Effector memory CD4-positive, alpha-beta T cell (primary cell): ENCODE measurements around the gene TRDN.
"Not testable (repeated sequence)": the region's sequence is repeated elsewhere in the genome, so short reads cannot be mapped to it uniquely, and the experiment has no call there.

Experiments
- DNase-seq, 3 donors: peaks; one replicate each; pipeline ENCODE4 v3.0.0-alpha.2; 2020
- H3K27ac ChIP-seq: 2 replicates; pipeline ENCODE4 v1.7.0; 2013; ENCODE audit warnings: mild to moderate bottlenecking, low read length, moderate library complexity; ENCODE audit not compliant: insufficient read depth, poor library complexity, severe bottlenecking
- H3K27me3 ChIP-seq: replicated peaks from 2 replicates; pipeline ENCODE4 v1.7.0; 2013; ENCODE audit warnings: mild to moderate bottlenecking, low read length; ENCODE audit not compliant: insufficient read depth, control insufficient read depth, poor library complexity, severe bottlenecking
- H3K36me3 ChIP-seq: 2 replicates; pipeline ENCODE4 v1.7.0; 2013; ENCODE audit warnings: mild to moderate bottlenecking, low read length, moderate library complexity; ENCODE audit not compliant: control insufficient read depth, insufficient read depth
- H3K4me1 ChIP-seq: 2 replicates; pipeline ENCODE4 v1.7.0; 2013; ENCODE audit warnings: low read length, mild to moderate bottlenecking; ENCODE audit not compliant: control insufficient read depth, insufficient read depth, poor library complexity, severe bottlenecking
- H3K4me3 ChIP-seq: 2 replicates; pipeline ENCODE4 v1.7.0; 2013; ENCODE audit warnings: low read length, low read depth, mild to moderate bottlenecking; ENCODE audit not compliant: insufficient read depth, poor library complexity, severe bottlenecking
- H3K9me3 ChIP-seq: 2 replicates; pipeline ENCODE4 v1.7.0; 2013; ENCODE audit warnings: mild to moderate bottlenecking, low read length, moderate library complexity; ENCODE audit not compliant: control insufficient read depth

TRDN gene

GRCh38 chr6:123575188-123575587 is 61.6 kb downstream of the TRDN start:
- H3K27ac ChIP-seq: no peak overlapping the region
- DNase-seq: no peak
- H3K36me3 ChIP-seq: no peaks in the 10 kb centered on the region
- no peak overlapping the region for H3K4me3 ChIP-seq
- no peaks in the 10 kb centered on the region for H3K27me3 ChIP-seq
- H3K9me3 ChIP-seq: no peaks in the 10 kb centered on the region
- H3K4me1 ChIP-seq: no peaks in the 10 kb centered on the region

GRCh38 chr6:123570813-123571684 is 65.7 kb downstream of the TRDN start:
- no peak for DNase-seq
- H3K27me3 ChIP-seq: no peaks in the 10 kb centered on the region
- no peaks in the 10 kb centered on the region for H3K36me3 ChIP-seq
- no peaks in the 10 kb centered on the region for H3K9me3 ChIP-seq
- no peak overlapping the region for H3K4me3 ChIP-seq
- no peak overlapping the region for H3K27ac ChIP-seq
- H3K4me1 ChIP-seq: no peaks in the 10 kb centered on the region

- no peak overlapping the region for H3K27ac ChIP-seq
- no peaks in the 10 kb centered on the region for H3K27me3 ChIP-seq
- H3K36me3 ChIP-seq: no peaks in the 10 kb centered on the region
- no peak overlapping the region for H3K4me3 ChIP-seq
- no peaks in the 10 kb centered on the region for H3K4me1 ChIP-seq
- H3K9me3 ChIP-seq: no peaks in the 10 kb centered on the region
- DNase-seq: no peak
Observed at GRCh38 chr6:123569575-123569974, 67.2 kb downstream of the TRDN start.

- Histone ChIP-seq H3K4me1 (no peaks in the 10 kb centered on the region), H3K36me3 (no peaks in the 10 kb centered on the region), H3K4me3 (no peak overlapping the region), H3K27me3 (no peaks in the 10 kb centered on the region), H3K27ac (no peak overlapping the region), H3K9me3 (no peaks in the 10 kb centered on the region)
- DNase-seq: no peak
Observed at GRCh38 chr6:123565529-123565928, 71.2 kb downstream of the TRDN start.

- Histone ChIP-seq H3K4me3 (no peak overlapping the region), H3K36me3 (no peaks in the 10 kb centered on the region), H3K27me3 (no peaks in the 10 kb centered on the region), H3K4me1 (no peaks in the 10 kb centered on the region), H3K27ac (no peak overlapping the region), H3K9me3 (no peaks in the 10 kb centered on the region)
- no peak for DNase-seq
Observed at GRCh38 chr6:123564361-123564760, 72.4 kb downstream of the TRDN start.

GRCh38 chr6:123562677-123563076 is 74.1 kb downstream of the TRDN start:
- no peaks in the 10 kb centered on the region for H3K4me1 ChIP-seq
- H3K36me3 ChIP-seq: no peaks in the 10 kb centered on the region
- H3K27me3 ChIP-seq: no peaks in the 10 kb centered on the region
- no peak for DNase-seq
- no peak overlapping the region for H3K4me3 ChIP-seq
- H3K9me3 ChIP-seq: no peaks in the 10 kb centered on the region
- no peak overlapping the region for H3K27ac ChIP-seq

GRCh38 chr6:123562264-123562663 is 74.5 kb downstream of the TRDN start:
- H3K9me3 ChIP-seq: no peaks in the 10 kb centered on the region
- H3K4me3 ChIP-seq: no peak overlapping the region
- H3K4me1 ChIP-seq: no peaks in the 10 kb centered on the region
- no peaks in the 10 kb centered on the region for H3K27me3 ChIP-seq
- no peak for DNase-seq
- H3K27ac ChIP-seq: no peak overlapping the region
- H3K36me3 ChIP-seq: no peaks in the 10 kb centered on the region

- not testable (repeated sequence) for H3K9me3 ChIP-seq, H3K27me3 ChIP-seq, H3K27ac ChIP-seq, H3K4me1 ChIP-seq, DNase-seq, H3K36me3 ChIP-seq, H3K4me3 ChIP-seq
Observed at GRCh38 chr6:123559816-123560215, 76.9 kb downstream of the TRDN start.

- H3K4me1 ChIP-seq, H3K27me3 ChIP-seq, H3K27ac ChIP-seq, H3K4me3 ChIP-seq, H3K9me3 ChIP-seq, DNase-seq, H3K36me3 ChIP-seq: not testable (repeated sequence)
Observed at GRCh38 chr6:123557474-123557873, 79.3 kb downstream of the TRDN start.

GRCh38 chr6:123551939-123552707 is 84.6 kb downstream of the TRDN start:
- DNase-seq: no peak
- H3K4me1 ChIP-seq: no peaks in the 10 kb centered on the region
- no peak overlapping the region for H3K4me3 ChIP-seq
- no peaks in the 10 kb centered on the region for H3K9me3 ChIP-seq
- H3K27ac ChIP-seq: no peak overlapping the region
- no peaks in the 10 kb centered on the region for H3K27me3 ChIP-seq
- no peaks in the 10 kb centered on the region for H3K36me3 ChIP-seq
